Parathyroid adenoma (tissue), 2 donors: ENCODE measurements around the gene CNOT4.

ENCODE experiments used
- H2AFZ ChIP-seq: fragments of 300-600 bp; sonication (generic); one replicate; pipeline ENCODE4 v1.7.0; 2017; ENCODE audit warnings: antibody characterized with exemption, mild to moderate bottlenecking
- H3K27ac ChIP-seq: fragments of 300-600 bp; sonication (generic); one replicate; pipeline ENCODE4 v1.7.0; 2017
- H3K27me3 ChIP-seq: fragments of 300-600 bp; sonication (generic); one replicate; pipeline ENCODE4 v1.7.0; 2017; ENCODE audit warnings: low read length; ENCODE audit not compliant: control insufficient read depth, insufficient read depth
- H3K36me3 ChIP-seq: fragments of 300-600 bp; sonication (generic); one replicate; pipeline ENCODE4 v1.7.0; 2017; ENCODE audit warnings: low read length; ENCODE audit not compliant: control insufficient read depth, insufficient read depth
- H3K4me1 ChIP-seq: fragments of 300-600 bp; sonication (generic); one replicate; pipeline ENCODE4 v1.7.0; 2017; ENCODE audit warnings: control low read depth
- H3K4me2 ChIP-seq: fragments of 300-600 bp; sonication (generic); one replicate; pipeline ENCODE4 v1.7.0; 2017; ENCODE audit warnings: low read length
- H3K4me3 ChIP-seq: fragments of 300-600 bp; sonication (generic); one replicate; pipeline ENCODE4 v1.7.0; 2017; ENCODE audit warnings: low read depth, low read length
- H3K79me2 ChIP-seq: fragments of 300-600 bp; sonication (generic); one replicate; pipeline ENCODE4 v1.7.0; 2017; ENCODE audit warnings: control low read depth
- H3K9ac ChIP-seq: fragments of 300-600 bp; sonication (generic); one replicate; pipeline ENCODE4 v1.7.0; 2017; ENCODE audit warnings: mild to moderate bottlenecking
- H3K9me3 ChIP-seq: fragments of 300-600 bp; sonication (generic); one replicate; pipeline ENCODE4 v1.7.0; 2017; ENCODE audit warnings: low read length; ENCODE audit not compliant: control insufficient read depth
- CTCF ChIP-seq: fragments of 300-600 bp; sonication (generic); IDR thresholded peaks from one replicate; pipeline ENCODE4 v1.7.0; 2017; ENCODE audit warnings: antibody characterized with exemption, mild to moderate bottlenecking
- donor health status: primary hyperparathyroidism.

CNOT4 gene

GRCh38 chr7:135441791-135442190 lies 68.1 kb downstream of the CNOT4 start:
- TF ChIP-seq CTCF: no peak
- Histone ChIP-seq H3K79me2 (peaks cover 32% of the 10 kb centered on the region), H3K4me3 (no peak overlapping the region), H3K9me3 (no peaks in the 10 kb centered on the region), H3K27ac (no peak overlapping the region), H3K27me3 (no peaks in the 10 kb centered on the region), H3K9ac (no peak overlapping the region), H3K4me2 (no peak overlapping the region), H3K36me3 (no peaks in the 10 kb centered on the region), H2AFZ (no peak overlapping the region), H3K4me1 (no peaks in the 10 kb centered on the region)

DNA sequence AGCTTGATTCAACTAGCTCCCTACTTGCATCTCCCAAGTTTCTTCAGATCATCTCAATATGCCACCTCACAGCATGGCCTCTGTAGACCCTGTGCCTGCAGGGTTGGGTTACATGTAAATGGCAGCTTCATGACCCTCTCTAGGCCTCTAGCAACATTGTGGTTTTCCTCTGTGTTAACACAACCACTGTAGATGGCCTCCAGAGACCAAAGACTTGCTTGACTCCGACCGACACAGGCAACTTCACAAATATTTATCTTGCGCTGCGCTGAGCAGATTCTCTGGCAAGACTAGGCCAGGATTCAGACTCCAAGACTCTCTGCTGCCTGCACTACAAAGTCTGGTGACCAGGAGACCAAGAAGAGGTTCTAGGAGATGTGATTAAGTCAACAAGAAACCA lies 75.9 kb downstream of the CNOT4 start:
- Histone ChIP-seq H3K9ac (no peak overlapping the region), H3K27me3 (no peaks in the 10 kb centered on the region), H3K4me3 (no peak overlapping the region), H3K4me2 (no peak overlapping the region), H3K36me3 (no peaks in the 10 kb centered on the region), H3K9me3 (no peaks in the 10 kb centered on the region), H3K79me2 (peaks cover 10% of the 10 kb centered on the region), H3K4me1 (peaks cover 11% of the 10 kb centered on the region), H3K27ac (no peak overlapping the region), H2AFZ (no peak overlapping the region)
- TF ChIP-seq CTCF: no peak

DNA sequence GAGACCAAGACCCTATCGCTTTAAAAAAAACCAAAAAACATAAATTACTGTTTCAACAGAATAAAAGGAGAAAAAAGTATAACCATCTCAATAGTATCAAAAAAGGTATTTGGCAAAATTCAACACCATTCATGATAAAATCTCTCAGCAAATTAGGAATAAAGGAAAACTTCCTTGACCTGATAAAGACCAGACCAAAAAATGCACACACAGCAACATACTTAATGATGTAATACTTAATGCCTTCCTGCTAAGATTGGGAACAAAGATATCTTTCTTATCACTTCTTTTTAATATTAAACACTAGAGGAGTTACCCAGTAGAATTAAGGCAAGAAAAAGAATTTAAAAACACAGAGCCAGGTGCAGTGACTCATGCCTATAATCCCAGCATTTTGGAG lies 79.3 kb downstream of the CNOT4 start:
- H2AFZ ChIP-seq: no peak overlapping the region
- no peak overlapping the region for H3K27ac ChIP-seq
- no peak for TF ChIP-seq CTCF
- no peaks in the 10 kb centered on the region for H3K9me3 ChIP-seq
- H3K36me3 ChIP-seq: no peaks in the 10 kb centered on the region
- no peak overlapping the region for H3K4me2 ChIP-seq
- no peak overlapping the region for H3K9ac ChIP-seq
- no peaks in the 10 kb centered on the region for H3K27me3 ChIP-seq
- peaks cover 10% of the 10 kb centered on the region for H3K79me2 ChIP-seq
- H3K4me1 ChIP-seq: peaks cover 11% of the 10 kb centered on the region
- no peak overlapping the region for H3K4me3 ChIP-seq

GRCh38 chr7:135428879-135429278 lies 81.0 kb downstream of the CNOT4 start:
- no peak overlapping the region for H2AFZ ChIP-seq
- no peak overlapping the region for H3K27ac ChIP-seq
- peaks cover 11% of the 10 kb centered on the region for H3K4me1 ChIP-seq
- no peak for TF ChIP-seq CTCF
- H3K27me3 ChIP-seq: no peaks in the 10 kb centered on the region
- H3K36me3 ChIP-seq: no peaks in the 10 kb centered on the region
- H3K9me3 ChIP-seq: no peaks in the 10 kb centered on the region
- no peak overlapping the region for H3K4me3 ChIP-seq
- H3K9ac ChIP-seq: no peak overlapping the region
- no peak overlapping the region for H3K4me2 ChIP-seq
- H3K79me2 ChIP-seq: peaks cover 7% of the 10 kb centered on the region

DNA sequence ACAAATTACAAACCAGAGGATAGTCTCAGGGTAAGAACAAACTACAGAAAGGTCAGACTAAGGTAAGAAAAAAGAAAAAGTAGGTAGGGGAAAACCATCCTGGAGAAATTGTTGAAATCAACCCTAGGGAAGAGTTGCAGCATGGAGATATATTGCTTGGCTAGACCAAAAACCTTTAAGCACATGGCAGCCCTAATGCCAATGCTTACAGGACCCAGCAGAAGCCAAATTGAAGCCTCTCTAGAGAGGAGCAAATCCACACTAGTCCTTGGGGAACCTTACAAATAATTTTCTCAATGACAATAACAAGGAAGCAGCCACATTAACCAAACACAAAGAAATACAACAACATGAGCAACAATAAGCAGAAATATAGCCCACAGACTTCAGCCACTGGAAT lies 81.9 kb downstream of the CNOT4 start:
- no peak overlapping the region for H3K9ac ChIP-seq
- H3K36me3 ChIP-seq: no peaks in the 10 kb centered on the region
- H3K4me1 ChIP-seq: peaks cover 11% of the 10 kb centered on the region
- no peak for TF ChIP-seq CTCF
- H3K4me2 ChIP-seq: no peak overlapping the region
- H3K27me3 ChIP-seq: no peaks in the 10 kb centered on the region
- no peak overlapping the region for H3K4me3 ChIP-seq
- peaks cover 8% of the 10 kb centered on the region for H3K79me2 ChIP-seq
- no peaks in the 10 kb centered on the region for H3K9me3 ChIP-seq
- H2AFZ ChIP-seq: no peak overlapping the region
- H3K27ac ChIP-seq: no peak overlapping the region
